22Rv1 (cell line): ENCODE measurements around the gene CD44.

Experiments
- H3K27ac ChIP-seq: fragments of 450-650 bp; 2 replicates; pipeline ENCODE4 v1.5.1; 2017
- ZFX ChIP-seq: fragments of 450-650 bp; IDR thresholded peaks from 2 replicates; pipeline ENCODE4 v1.6.1; 2017; ENCODE audit warnings: antibody characterized with exemption, borderline replicate concordance
- TF ChIP-seq, protein P1 (sequence below): fragments of 450-650 bp; IDR thresholded peaks from 2 replicates; pipeline ENCODE4 v1.5.1; 2017; ENCODE audit warnings: mild to moderate bottlenecking

CD44 gene

DNA sequence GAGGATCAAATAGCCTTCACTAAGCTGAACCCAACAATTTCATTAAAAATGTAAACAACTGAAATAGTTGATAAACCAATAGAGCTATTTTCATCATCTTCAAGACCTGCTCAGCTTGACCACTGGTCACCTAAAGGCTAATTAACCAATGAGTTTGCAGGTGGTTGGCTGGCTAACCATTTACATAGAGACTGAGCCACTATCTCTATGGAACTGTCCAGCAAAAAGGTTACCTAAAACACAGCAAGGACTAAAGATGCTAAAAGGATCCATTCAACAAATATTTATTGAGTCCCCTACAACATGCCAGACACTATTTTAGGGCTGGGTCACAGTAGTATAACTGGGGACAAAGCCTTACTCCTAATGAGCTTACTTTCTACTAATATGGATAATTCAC is 123.8 kb downstream of the CD44 start:
- TF ChIP-seq, protein P1, sequence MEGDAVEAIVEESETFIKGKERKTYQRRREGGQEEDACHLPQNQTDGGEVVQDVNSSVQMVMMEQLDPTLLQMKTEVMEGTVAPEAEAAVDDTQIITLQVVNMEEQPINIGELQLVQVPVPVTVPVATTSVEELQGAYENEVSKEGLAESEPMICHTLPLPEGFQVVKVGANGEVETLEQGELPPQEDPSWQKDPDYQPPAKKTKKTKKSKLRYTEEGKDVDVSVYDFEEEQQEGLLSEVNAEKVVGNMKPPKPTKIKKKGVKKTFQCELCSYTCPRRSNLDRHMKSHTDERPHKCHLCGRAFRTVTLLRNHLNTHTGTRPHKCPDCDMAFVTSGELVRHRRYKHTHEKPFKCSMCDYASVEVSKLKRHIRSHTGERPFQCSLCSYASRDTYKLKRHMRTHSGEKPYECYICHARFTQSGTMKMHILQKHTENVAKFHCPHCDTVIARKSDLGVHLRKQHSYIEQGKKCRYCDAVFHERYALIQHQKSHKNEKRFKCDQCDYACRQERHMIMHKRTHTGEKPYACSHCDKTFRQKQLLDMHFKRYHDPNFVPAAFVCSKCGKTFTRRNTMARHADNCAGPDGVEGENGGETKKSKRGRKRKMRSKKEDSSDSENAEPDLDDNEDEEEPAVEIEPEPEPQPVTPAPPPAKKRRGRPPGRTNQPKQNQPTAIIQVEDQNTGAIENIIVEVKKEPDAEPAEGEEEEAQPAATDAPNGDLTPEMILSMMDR = no peak
- no peak for TF ChIP-seq ZFX

DNA sequence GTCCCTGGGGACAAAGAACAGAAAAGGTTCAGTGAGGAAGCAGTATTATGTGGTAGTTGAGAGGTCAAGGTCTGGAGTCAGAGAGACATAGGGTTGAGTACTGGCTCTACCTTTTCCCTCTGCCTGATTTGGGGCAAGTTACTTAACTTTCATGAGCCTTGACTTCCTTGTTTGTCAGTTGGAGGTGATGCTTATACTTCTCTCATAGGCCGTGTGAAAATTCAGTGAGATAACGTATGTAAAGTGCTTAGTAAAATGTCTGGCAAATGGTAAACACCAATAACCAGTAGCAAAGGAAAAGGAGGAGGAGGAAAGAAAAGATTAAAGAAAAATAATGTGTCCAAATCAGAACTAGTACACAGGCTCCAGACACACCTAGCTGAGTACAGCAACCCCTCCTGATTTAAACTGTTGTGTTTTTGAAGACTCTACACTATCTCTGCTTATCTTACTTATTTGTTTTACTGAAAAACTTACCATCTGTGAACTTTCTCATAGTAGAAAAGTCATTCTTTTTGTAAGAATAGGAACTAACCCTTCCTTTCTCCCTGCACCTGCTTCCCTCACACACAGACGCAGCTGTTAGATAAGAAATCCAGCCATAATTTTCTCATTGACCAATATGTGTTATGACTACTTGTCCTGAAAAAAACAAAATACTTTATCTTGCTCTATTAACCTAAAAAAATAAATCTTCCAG is 126.9 kb downstream of the CD44 start:
- TF ChIP-seq, protein P1 = no peak
- TF ChIP-seq ZFX = no peak
- H3K27ac ChIP-seq = no peak overlapping the region

More for the DNA sequence above, 123.8 kb downstream of the CD44 start:
- no peak overlapping the region for H3K27ac ChIP-seq

DNA sequence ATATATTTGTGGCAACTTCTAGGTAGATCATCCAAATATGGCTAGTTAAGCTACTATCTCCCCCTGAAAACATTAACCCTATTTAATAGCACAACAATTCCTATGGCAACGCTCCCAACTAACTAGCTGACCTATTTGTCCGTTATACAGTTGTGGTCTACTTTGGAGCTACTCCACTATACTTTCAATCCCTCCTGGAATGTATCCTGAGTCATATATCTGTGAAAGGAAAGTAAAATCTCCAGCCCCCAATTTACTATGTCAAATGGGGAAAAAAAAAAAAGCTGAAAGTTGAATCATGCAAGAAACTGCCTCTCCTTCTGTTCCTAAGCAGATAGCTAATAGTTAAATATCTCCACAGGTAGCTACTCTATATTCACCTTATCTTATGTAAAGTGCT is 128.5 kb downstream of the CD44 start:
- H3K27ac ChIP-seq = no peak overlapping the region
- TF ChIP-seq, protein P1 = no peak
- TF ChIP-seq ZFX = no peak

DNA sequence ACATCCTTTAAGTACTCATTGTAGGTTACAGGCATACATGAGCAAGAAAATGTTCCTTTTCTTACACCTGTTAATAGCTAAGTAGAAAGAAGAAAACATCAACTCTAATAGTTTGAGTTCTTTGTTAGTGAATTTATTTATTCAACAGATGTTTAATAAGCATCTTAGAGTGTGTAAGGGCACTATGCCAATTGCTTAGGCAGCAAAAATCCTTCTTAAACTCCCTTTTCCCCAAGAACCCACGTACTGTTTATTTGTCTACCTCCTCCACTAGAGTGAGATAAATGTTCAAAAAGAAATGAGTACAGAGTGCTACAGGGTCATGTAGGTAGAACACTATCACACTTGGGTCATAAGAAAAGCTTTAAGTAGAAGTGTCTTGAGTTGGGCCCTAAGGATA is 131.4 kb downstream of the CD44 start:
- TF ChIP-seq ZFX = no peak
- TF ChIP-seq, protein P1 = no peak
- no peak overlapping the region for H3K27ac ChIP-seq

DNA sequence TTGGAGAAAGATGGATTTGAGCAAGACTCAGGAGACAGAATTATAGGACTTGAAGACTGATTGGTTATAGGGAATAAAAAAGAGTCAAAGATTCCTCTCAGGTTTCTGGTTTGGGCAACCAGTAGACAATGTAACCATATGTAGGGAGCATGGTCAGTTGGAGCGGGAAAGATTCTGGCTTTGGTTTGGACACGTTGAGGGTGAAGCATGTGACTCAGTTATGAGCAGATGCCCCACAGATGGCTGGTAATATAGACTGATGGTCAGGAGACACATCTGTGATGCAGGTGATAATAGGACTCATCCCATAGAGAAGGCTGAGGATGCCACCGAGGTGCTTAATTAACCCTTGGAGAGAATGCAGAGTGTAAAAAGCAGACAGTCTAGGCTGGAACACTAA is 132.1 kb downstream of the CD44 start:
- TF ChIP-seq, protein P1 = no peak
- no peak for TF ChIP-seq ZFX

DNA sequence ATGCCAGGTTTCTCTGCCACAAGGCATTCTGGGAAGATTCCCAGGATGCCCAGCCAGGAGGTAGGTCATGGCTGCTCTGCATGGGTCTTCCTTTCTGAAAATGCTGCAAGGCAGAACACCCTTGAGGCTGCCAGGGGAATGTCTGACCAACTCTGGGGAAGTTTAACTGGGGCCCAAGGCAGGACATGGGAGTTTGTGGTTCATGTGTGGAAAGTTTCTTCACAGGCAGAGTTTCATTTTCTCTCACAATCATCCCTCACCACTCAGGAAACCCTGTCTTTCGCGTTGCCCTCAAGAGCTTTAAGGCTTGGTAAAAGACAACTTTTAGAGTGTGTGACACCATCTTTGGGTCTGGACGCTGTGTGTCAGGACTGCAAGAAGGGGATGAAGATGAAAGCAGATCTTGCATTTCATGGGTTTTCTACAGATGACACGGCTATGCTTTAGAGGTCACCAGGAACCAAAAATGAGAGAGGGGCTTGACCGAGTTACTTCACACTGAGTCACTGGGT is 133.5 kb downstream of the CD44 start:
- TF ChIP-seq, protein P1 = no peak
- no peak for TF ChIP-seq ZFX
- no peak overlapping the region for H3K27ac ChIP-seq

More for the DNA sequence above, 132.1 kb downstream of the CD44 start:
- H3K27ac ChIP-seq = no peak overlapping the region

DNA sequence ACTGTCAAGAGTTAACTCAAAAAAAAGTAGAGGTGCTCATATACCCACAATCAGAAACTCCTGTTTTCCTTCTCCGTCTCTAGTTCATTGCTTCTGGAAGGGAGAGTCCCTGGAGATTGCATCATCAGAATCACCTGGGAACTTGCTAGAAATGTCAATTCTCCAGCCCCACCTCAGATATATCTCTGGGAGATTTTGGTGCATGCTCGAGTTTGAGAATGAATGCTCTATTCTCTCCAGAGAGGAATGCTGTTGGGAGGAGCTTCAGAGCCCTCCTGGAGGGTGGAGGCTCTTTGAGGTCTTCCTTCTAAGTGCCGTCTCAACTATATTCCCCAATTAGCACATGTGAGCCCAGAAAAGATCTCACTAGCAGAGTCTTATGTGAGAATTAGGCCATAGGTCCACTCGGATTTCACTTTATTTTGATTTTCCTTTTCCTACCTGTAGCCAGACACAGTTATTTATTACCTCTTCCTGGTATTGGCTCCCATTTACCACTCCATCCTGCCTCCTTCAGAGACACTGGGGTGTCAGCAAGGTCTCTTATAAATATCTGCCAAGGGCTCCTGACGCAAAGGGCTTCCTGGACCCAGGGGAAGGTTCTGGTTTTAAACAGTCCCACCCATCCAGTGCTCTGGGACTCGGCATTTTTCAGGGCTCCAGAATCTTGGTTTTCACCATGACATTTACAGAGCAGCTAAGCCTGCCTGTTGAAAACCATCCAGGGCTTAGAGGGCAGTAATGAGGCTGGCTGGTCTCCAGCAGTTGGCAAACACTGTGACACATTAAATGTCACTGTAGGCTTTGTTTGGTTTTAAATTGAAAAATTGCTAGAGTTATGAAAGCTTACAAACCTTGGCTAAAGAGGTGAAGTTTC is 136.2 kb downstream of the CD44 start:
- TF ChIP-seq ZFX = no peak
- TF ChIP-seq, protein P1 = peak; percentile 50

More for the DNA sequence above, 136.2 kb downstream of the CD44 start:
- peak overlapping the region; percentile 42 for H3K27ac ChIP-seq
